GM13977 (cell line): ENCODE data around the gene SPCS2.

Experiments
- DNase-seq: peaks from one replicate; pipeline ENCODE4 v3.0.0; 2012; ENCODE audit warnings: low spot score
- in situ Hi-C: fragments of 300-500 bp; cut with MboI; formaldehyde crosslinking; loops from one replicate; pipeline ENCODE4 v1.12.0; 2022; ENCODE audit warnings: low sequenced_read_pairs, low pct_unique_long_range_greater_than_20kb, mixed read lengths, inconsistent platforms; ENCODE audit not compliant: unreplicated experiment
- TF ChIP-seq, protein P1 (sequence below): IDR thresholded peaks from 2 replicates; pipeline ENCODE4 v1.5.1; 2012; ENCODE audit warnings: mild to moderate bottlenecking, control low read depth; ENCODE audit not compliant: insufficient read depth; ENCODE audit errors: extremely low read depth, missing control alignments

The SPCS2 gene

GRCh38 chr11:74948898-74949752, at the start of gene SPCS2, which contains the start of gene XRRA1:
TSS of gene SPCS2 (plus strand) at chr11:74949266. CDS start at chr11:74949286, 20 bp downstream.
TSS of gene XRRA1 (minus strand) at chr11:74949091. CDS start at chr11:74940878, 8,213 bp downstream.
- in situ Hi-C loops: loop anchor here (25.0 kb wide), 1 partner anchor 263 kb away; no protein-coding TSS in a partner anchor
- TF ChIP-seq, protein P1, sequence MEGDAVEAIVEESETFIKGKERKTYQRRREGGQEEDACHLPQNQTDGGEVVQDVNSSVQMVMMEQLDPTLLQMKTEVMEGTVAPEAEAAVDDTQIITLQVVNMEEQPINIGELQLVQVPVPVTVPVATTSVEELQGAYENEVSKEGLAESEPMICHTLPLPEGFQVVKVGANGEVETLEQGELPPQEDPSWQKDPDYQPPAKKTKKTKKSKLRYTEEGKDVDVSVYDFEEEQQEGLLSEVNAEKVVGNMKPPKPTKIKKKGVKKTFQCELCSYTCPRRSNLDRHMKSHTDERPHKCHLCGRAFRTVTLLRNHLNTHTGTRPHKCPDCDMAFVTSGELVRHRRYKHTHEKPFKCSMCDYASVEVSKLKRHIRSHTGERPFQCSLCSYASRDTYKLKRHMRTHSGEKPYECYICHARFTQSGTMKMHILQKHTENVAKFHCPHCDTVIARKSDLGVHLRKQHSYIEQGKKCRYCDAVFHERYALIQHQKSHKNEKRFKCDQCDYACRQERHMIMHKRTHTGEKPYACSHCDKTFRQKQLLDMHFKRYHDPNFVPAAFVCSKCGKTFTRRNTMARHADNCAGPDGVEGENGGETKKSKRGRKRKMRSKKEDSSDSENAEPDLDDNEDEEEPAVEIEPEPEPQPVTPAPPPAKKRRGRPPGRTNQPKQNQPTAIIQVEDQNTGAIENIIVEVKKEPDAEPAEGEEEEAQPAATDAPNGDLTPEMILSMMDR: no peak

DNA sequence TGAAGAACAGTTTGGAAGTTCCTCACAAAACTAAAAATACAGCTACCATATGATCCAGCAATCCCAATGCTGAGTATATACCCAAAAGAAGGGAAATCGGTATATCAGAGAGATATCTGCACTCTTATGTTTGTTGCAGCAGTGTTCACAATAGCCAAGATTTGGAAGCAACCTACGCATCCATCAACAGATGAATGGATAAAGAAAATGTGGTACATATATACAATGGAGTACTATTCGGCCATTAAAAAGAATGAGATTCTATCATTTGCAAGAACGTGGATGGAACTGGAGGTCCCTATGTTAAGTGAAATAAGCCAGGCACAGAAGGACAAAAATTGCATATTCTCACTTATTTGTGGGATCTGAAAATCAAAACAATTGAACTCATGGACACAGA, 46.7 kb upstream of the SPCS2 start:
- DNase-seq: no peak
- TF ChIP-seq, protein P1: no peak
- in situ Hi-C loops: no loop called here

More at GRCh38 chr11:74948898-74949752, at the start of gene SPCS2, which contains the start of gene XRRA1:
- peak; percentile 91 for DNase-seq

DNA sequence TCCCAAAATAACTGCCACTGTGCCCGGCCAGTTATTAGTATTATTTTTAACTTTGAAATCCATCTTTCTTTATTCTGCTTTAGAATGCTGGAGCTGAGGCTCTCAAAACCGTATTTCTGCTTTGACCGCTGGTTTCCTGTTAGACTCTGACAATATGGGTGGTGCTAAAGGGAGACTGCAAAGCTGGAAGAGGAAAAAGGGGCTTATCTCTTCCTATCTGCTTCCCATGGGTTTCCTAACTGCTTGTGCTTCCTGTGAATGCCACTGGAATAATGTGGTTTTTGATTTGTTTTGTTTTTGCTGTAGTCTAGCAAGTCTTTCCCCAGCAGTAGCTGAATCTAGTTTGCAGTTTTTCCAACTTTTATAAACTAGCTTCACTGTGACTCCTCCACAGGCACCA, 43.7 kb upstream of the SPCS2 start:
- TF ChIP-seq, protein P1: no peak
- no peak for DNase-seq
- in situ Hi-C loops: no loop called here

- no peak for DNase-seq
- in situ Hi-C loops: no loop called here
- TF ChIP-seq, protein P1: no peak
These were observed 39.7 kb upstream of the SPCS2 start for GRCh38 chr11:74909385-74909784.

GRCh38 chr11:74909812-74910211, 39.3 kb upstream of the SPCS2 start:
- DNase-seq: no peak
- in situ Hi-C loops: no loop called here
- TF ChIP-seq, protein P1: no peak

GRCh38 chr11:74923125-74923524, 25.9 kb upstream of the SPCS2 start:
- TF ChIP-seq, protein P1: no peak
- in situ Hi-C loops: no loop called here
- DNase-seq: no peak
